ENCODE data around the gene MRPL10.

MRPL10 gene

DNA sequence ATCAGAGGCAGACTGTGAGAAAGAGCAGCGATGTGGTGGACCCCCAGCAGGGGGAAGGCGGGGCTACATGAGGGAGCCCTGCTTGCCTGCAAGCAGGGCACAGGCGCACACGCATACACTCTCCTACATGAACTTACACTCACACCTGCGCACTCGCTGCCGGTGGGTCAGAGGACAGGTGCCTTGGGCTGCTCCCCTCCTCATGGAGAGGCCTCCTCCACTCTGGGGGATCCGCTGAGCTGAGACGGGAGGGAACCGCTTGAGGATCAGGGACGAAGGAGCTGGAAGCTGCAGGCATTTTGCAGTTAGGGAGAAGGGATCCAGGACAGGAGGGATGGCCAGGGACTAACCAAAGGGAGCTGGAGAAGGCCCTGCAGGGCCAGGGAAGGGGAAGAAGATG lies 23.9 kb downstream of the MRPL10 start:
- no peak overlapping the region for H3K4me3 ChIP-seq (ENCODE audit: insufficient read length, low read depth)

GRCh38 chr17:47806913-47807255 lies 24.5 kb downstream of the MRPL10 start:
- no peaks in the 10 kb centered on the region for H3K27me3 ChIP-seq (ENCODE audit: insufficient read depth, insufficient read length)
- H3K4me3 ChIP-seq (ENCODE audit: insufficient read length, low read depth): no peak overlapping the region
- DNase-seq (ENCODE audit: low read depth, low spot score): no peak
- TF ChIP-seq ZNF274 (IDR thresholded peaks at IDR 0.05; ENCODE audit: low read depth, low read length): no peak
- TF ChIP-seq SUZ12 (IDR thresholded peaks at IDR 0.05; ENCODE audit: extremely low read depth, insufficient read depth, insufficient read length): no peak
- no peak for TF ChIP-seq YY1 (IDR thresholded peaks at IDR 0.05; ENCODE audit: insufficient read depth, insufficient read length)
- peaks cover 40% of the 10 kb centered on the region for H3K36me3 ChIP-seq (ENCODE audit: insufficient read depth, insufficient read length, low read length)
- H3K4me1 ChIP-seq (ENCODE audit: insufficient read depth, insufficient read length): peaks cover 10% of the 10 kb centered on the region
- H3K9me3 ChIP-seq (ENCODE audit: insufficient read depth, low read length): no peaks in the 10 kb centered on the region
- no peak overlapping the region for H3K9ac ChIP-seq (ENCODE audit: insufficient read length, low read depth)

More for the DNA sequence above, 23.9 kb downstream of the MRPL10 start:
- DNase-seq (ENCODE audit: low read depth, low spot score): no peak
- Histone ChIP-seq H3K9ac (ENCODE audit: insufficient read length, low read depth) (no peak overlapping the region), H3K9me3 (ENCODE audit: insufficient read depth, low read length) (no peaks in the 10 kb centered on the region), H3K36me3 (ENCODE audit: insufficient read depth, insufficient read length, low read length) (peaks cover 41% of the 10 kb centered on the region), H3K27me3 (ENCODE audit: insufficient read depth, insufficient read length) (no peaks in the 10 kb centered on the region), H3K4me1 (ENCODE audit: insufficient read depth, insufficient read length) (peaks cover 10% of the 10 kb centered on the region)
- TF ChIP-seq SUZ12 (IDR thresholded peaks at IDR 0.05; ENCODE audit: extremely low read depth, insufficient read depth, insufficient read length) (no peak), ZNF274 (IDR thresholded peaks at IDR 0.05; ENCODE audit: low read depth, low read length) (no peak), YY1 (IDR thresholded peaks at IDR 0.05; ENCODE audit: insufficient read depth, insufficient read length) (no peak)

- TF ChIP-seq YY1 (IDR thresholded peaks at IDR 0.05; ENCODE audit: insufficient read depth, insufficient read length) (no peak), SUZ12 (IDR thresholded peaks at IDR 0.05; ENCODE audit: extremely low read depth, insufficient read depth, insufficient read length) (no peak), ZNF274 (IDR thresholded peaks at IDR 0.05; ENCODE audit: low read depth, low read length) (no peak)
- no peak for DNase-seq (ENCODE audit: low read depth, low spot score)
- H3K9ac ChIP-seq (ENCODE audit: insufficient read length, low read depth): no peak overlapping the region
- H3K27me3 ChIP-seq (ENCODE audit: insufficient read depth, insufficient read length): peaks cover 2% of the 10 kb centered on the region
- H3K4me3 ChIP-seq (ENCODE audit: insufficient read length, low read depth): no peak overlapping the region
- H3K4me1 ChIP-seq (ENCODE audit: insufficient read depth, insufficient read length): peaks cover 6% of the 10 kb centered on the region
- H3K9me3 ChIP-seq (ENCODE audit: insufficient read depth, low read length): no peaks in the 10 kb centered on the region
- peaks cover 36% of the 10 kb centered on the region for H3K36me3 ChIP-seq (ENCODE audit: insufficient read depth, insufficient read length, low read length)
Measured at GRCh38 chr17:47806026-47806912, 25.1 kb downstream of the MRPL10 start.

GRCh38 chr17:47804461-47804860 lies 26.9 kb downstream of the MRPL10 start:
- Histone ChIP-seq H3K27me3 (ENCODE audit: insufficient read depth, insufficient read length) (peaks cover 2% of the 10 kb centered on the region), H3K4me3 (ENCODE audit: insufficient read length, low read depth) (no peak overlapping the region), H3K36me3 (ENCODE audit: insufficient read depth, insufficient read length, low read length) (peaks cover 33% of the 10 kb centered on the region), H3K4me1 (ENCODE audit: insufficient read depth, insufficient read length) (no peaks in the 10 kb centered on the region), H3K9ac (ENCODE audit: insufficient read length, low read depth) (no peak overlapping the region), H3K9me3 (ENCODE audit: insufficient read depth, low read length) (no peaks in the 10 kb centered on the region)
- TF ChIP-seq SUZ12 (IDR thresholded peaks at IDR 0.05; ENCODE audit: extremely low read depth, insufficient read depth, insufficient read length) (no peak), ZNF274 (IDR thresholded peaks at IDR 0.05; ENCODE audit: low read depth, low read length) (no peak)
- no peak for DNase-seq (ENCODE audit: low read depth, low spot score)

DNA sequence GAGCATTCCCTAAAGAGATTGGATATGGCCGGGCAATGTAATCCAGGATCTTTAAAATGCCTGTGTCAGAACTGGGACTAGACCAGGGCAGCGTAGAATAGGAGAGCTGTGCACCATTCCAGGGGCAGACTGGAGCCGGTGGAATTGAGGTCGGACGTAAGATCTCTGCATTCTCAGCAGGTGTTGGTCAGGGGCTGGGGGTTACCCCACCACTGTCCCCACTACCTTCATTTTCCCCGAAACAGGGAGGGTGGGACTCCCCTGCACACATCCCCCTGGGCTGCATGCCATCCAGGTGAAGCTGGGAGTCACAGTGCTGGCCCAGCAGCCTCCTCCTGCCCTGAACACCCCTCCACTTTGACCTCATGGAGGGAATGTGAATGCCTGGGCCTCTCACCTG lies 27.6 kb downstream of the MRPL10 start:
- H3K4me1 ChIP-seq (ENCODE audit: insufficient read depth, insufficient read length): no peaks in the 10 kb centered on the region
- no peak for DNase-seq (ENCODE audit: low read depth, low spot score)
- peaks cover 2% of the 10 kb centered on the region for H3K27me3 ChIP-seq (ENCODE audit: insufficient read depth, insufficient read length)
- no peak overlapping the region for H3K9ac ChIP-seq (ENCODE audit: insufficient read length, low read depth)
- no peaks in the 10 kb centered on the region for H3K9me3 ChIP-seq (ENCODE audit: insufficient read depth, low read length)
- TF ChIP-seq YY1 (IDR thresholded peaks at IDR 0.05; ENCODE audit: insufficient read depth, insufficient read length) (no peak), ZNF274 (IDR thresholded peaks at IDR 0.05; ENCODE audit: low read depth, low read length) (no peak), SUZ12 (IDR thresholded peaks at IDR 0.05; ENCODE audit: extremely low read depth, insufficient read depth, insufficient read length) (no peak)
- peaks cover 26% of the 10 kb centered on the region for H3K36me3 ChIP-seq (ENCODE audit: insufficient read depth, insufficient read length, low read length)
- H3K4me3 ChIP-seq (ENCODE audit: insufficient read length, low read depth): no peak overlapping the region

DNA sequence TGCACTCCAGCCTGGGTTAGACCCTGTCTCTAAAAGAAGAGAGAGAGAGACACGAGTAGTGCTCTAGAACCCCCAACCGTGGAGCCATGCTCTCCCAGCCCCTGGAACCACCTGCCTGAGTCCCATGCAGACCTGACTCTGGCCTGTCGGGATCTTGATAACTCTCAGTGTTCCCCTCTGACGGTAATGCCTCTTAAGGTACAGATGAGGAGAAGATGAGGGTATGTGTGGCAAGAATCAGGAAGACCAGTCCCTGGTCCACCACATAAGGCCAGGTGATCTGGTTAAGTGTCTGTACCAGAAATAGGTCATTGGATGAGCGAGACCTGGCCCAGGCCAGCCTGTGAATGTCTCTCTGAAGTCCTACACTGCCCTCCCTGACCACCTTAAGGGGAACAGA lies 28.1 kb downstream of the MRPL10 start:
- no peaks in the 10 kb centered on the region for H3K9me3 ChIP-seq (ENCODE audit: insufficient read depth, low read length)
- H3K4me1 ChIP-seq (ENCODE audit: insufficient read depth, insufficient read length): no peaks in the 10 kb centered on the region
- H3K9ac ChIP-seq (ENCODE audit: insufficient read length, low read depth): no peak overlapping the region
- no peak for DNase-seq (ENCODE audit: low read depth, low spot score)
- H3K27me3 ChIP-seq (ENCODE audit: insufficient read depth, insufficient read length): peaks cover 2% of the 10 kb centered on the region
- TF ChIP-seq ZNF274 (IDR thresholded peaks at IDR 0.05; ENCODE audit: low read depth, low read length) (no peak), YY1 (IDR thresholded peaks at IDR 0.05; ENCODE audit: insufficient read depth, insufficient read length) (no peak), SUZ12 (IDR thresholded peaks at IDR 0.05; ENCODE audit: extremely low read depth, insufficient read depth, insufficient read length) (no peak)
- peaks cover 21% of the 10 kb centered on the region for H3K36me3 ChIP-seq (ENCODE audit: insufficient read depth, insufficient read length, low read length)
- H3K4me3 ChIP-seq (ENCODE audit: insufficient read length, low read depth): no peak overlapping the region

GRCh38 chr17:47802341-47803022 lies 28.9 kb downstream of the MRPL10 start:
- DNase-seq (ENCODE audit: low read depth, low spot score): no peak
- peaks cover 14% of the 10 kb centered on the region for H3K36me3 ChIP-seq (ENCODE audit: insufficient read depth, insufficient read length, low read length)
- TF ChIP-seq ZNF274 (IDR thresholded peaks at IDR 0.05; ENCODE audit: low read depth, low read length): no peak
- no peak for TF ChIP-seq YY1 (IDR thresholded peaks at IDR 0.05; ENCODE audit: insufficient read depth, insufficient read length)
- TF ChIP-seq SUZ12 (IDR thresholded peaks at IDR 0.05; ENCODE audit: extremely low read depth, insufficient read depth, insufficient read length): no peak
- no peaks in the 10 kb centered on the region for H3K9me3 ChIP-seq (ENCODE audit: insufficient read depth, low read length)
- H3K4me1 ChIP-seq (ENCODE audit: insufficient read depth, insufficient read length): no peaks in the 10 kb centered on the region
- peaks cover 2% of the 10 kb centered on the region for H3K27me3 ChIP-seq (ENCODE audit: insufficient read depth, insufficient read length)
- H3K4me3 ChIP-seq (ENCODE audit: insufficient read length, low read depth): no peak overlapping the region
- H3K9ac ChIP-seq (ENCODE audit: insufficient read length, low read depth): no peak overlapping the region
